Ovary (tissue), 9 donors: ENCODE results near the gene TRIM65. TPM values are rescaled to one million over a fixed set of nuclear protein-coding genes. Genes with fewer than 3 reads are reported as not detected.
A peak's percentile ranks its signal among the peaks of the same experiment; 100 is the strongest.

Experiments used
- DNase-seq, 5 donors: peaks; one replicate each; pipeline ENCODE4 v3.0.0-alpha.2; 2019 to 2020
- H3K27ac ChIP-seq, 2 donors: fragments of 200-600 bp; one replicate each; pipeline versions ENCODE4 v1.5.1 to v1.8.0; 2019 to 2022
- H3K27me3 ChIP-seq: fragments of 200-600 bp; one replicate; pipeline ENCODE4 v1.8.0; 2022
- H3K36me3 ChIP-seq: fragments of 200-600 bp; sonication (generic); one replicate; pipeline ENCODE4 v1.5.1; 2019
- H3K4me1 ChIP-seq: one replicate; pipeline ENCODE4 v1.8.1; 2013; ENCODE audit warnings: mild to moderate bottlenecking, moderate library complexity; ENCODE audit not compliant: insufficient read depth
- H3K4me3 ChIP-seq: fragments of 200-600 bp; sonication (generic); one replicate; pipeline ENCODE4 v1.5.1; 2017
- H3K9me3 ChIP-seq, 2 donors: fragments of 200-600 bp in 1 of 2; sonication (generic) in 1 of 2; one replicate each; pipeline versions ENCODE4 v1.5.1 to v1.8.1; 2013 to 2019; ENCODE audit warnings: mild to moderate bottlenecking in 1 of 2, moderate library complexity in 1 of 2
- EP300 ChIP-seq: sonication (generic); formaldehyde crosslinking; IDR thresholded peaks from one replicate; pipeline ENCODE4 v1.6.1; 2017; ENCODE audit warnings: antibody characterized with exemption
- POLR2A ChIP-seq: fragments of 450-650 bp; IDR thresholded peaks from one replicate; pipeline ENCODE4 v1.6.1; 2017; ENCODE audit warnings: antibody characterized with exemption, mild to moderate bottlenecking, moderate library complexity
- WGBS, 3 donors: extraction: QIAGEN DNeasy Blood & Tissue Kit in 1 of 3; methylation state at CpG; one replicate each; pipeline versions ENCODE4 v1.1.5 to v1.1.7; 2013 to 2017; 5-methylcytosine and 5-hydroxymethylcytosine counted together
- intact Hi-C, 4 donors: fragments of 100-400 bp; cut with DNase I; formaldehyde crosslinking; loops; one replicate each; pipeline versions ENCODE4 v1.11.0 to v1.15.1; 2022 to 2023
- polyA plus RNA-seq, 2 donors: library from polyadenylated mRNA; stranded (reverse); fragments of 200-250 nt in 1 of 2; fragments of 350-450 nt in 1 of 2; fragmentation: Illumina TruSeq in 1 of 2; extraction: RNeasy Lipid Tissue Mini Kit (QIAGEN cat#74804) in 1 of 2; gene quantifications; one replicate each; pipeline ENCODE4 v1.2.3, GENCODE V29; 2013 to 2014
- total RNA-seq, 7 donors: library from RNA; depleted of rRNA in 2 of 7; stranded (reverse); fragments of >200 nt in 2 of 7; fragmentation: NEBNext Ultra II Directional in 3 of 7; extraction: Animal tissue kit (Norgen Biotek cat#: 25700) in 3 of 7; gene quantifications; one replicate each; pipeline versions ENCODE4 v1.1.0 to v1.2.4, GENCODE V29; 2016 to 2023
- TF ChIP-seq, protein P1 (sequence below), 3 donors: fragments of 450-650 bp in 2 of 3; fragments of 200-600 bp in 1 of 3; IDR thresholded peaks; one replicate each; pipeline versions ENCODE4 v1.5.1 to v1.8.0; 2016 to 2022; ENCODE audit warnings: antibody characterized with exemption in 3 of 3, mild to moderate bottlenecking in 1 of 3
- donor health status: DM: no; HTN: no; CAD: no; lungs with moderate emphysema.
- donor health status: DM: no; HTN: no; CAD: no.
- donor health status: Bipolar disorder and iron deficiency.
- donor health status: DM: yes; HTN: yes; CAD: no.
- donor health status: DM: no; HTN: no; CAD: no.
- donor health status: DM: yes; HTN: yes; CAD: no.

Gene TRIM65
- total and polyA plus RNA-seq, 9 donors: 10.4 to 28.0 (median 24.1) TPM

DNA sequence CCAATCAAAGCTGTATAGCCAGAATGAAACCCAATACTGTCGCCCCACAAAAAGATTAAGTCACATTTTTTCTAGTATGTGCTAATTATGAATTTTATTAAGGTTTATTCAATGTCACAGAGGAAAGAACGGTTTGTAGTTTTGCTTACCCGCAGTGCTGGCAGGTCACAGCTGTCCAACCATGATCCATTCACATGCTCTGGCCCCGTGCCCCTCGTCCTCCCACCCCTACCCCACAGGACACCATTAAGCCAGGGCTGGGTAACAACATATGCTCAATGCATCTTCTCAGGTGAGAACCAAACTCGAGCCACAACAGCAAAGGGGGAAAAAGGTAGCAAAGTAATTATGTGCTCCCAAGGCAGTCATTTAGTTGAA, 44.7 kb upstream of the TRIM65 start:
- TF ChIP-seq POLR2A: no peak
- no peak for TF ChIP-seq EP300
- TF ChIP-seq, protein P1, sequence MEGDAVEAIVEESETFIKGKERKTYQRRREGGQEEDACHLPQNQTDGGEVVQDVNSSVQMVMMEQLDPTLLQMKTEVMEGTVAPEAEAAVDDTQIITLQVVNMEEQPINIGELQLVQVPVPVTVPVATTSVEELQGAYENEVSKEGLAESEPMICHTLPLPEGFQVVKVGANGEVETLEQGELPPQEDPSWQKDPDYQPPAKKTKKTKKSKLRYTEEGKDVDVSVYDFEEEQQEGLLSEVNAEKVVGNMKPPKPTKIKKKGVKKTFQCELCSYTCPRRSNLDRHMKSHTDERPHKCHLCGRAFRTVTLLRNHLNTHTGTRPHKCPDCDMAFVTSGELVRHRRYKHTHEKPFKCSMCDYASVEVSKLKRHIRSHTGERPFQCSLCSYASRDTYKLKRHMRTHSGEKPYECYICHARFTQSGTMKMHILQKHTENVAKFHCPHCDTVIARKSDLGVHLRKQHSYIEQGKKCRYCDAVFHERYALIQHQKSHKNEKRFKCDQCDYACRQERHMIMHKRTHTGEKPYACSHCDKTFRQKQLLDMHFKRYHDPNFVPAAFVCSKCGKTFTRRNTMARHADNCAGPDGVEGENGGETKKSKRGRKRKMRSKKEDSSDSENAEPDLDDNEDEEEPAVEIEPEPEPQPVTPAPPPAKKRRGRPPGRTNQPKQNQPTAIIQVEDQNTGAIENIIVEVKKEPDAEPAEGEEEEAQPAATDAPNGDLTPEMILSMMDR (IDR thresholded peaks at IDR 0.05): no peak
- Histone ChIP-seq H3K9me3 (no peaks in the 10 kb centered on the region), H3K27me3 (no peaks in the 10 kb centered on the region), H3K36me3 (no peaks in the 10 kb centered on the region), H3K27ac (no peak overlapping the region), H3K4me1 (no peaks in the 10 kb centered on the region), H3K4me3 (peak overlapping the region; percentile 70)
- intact Hi-C loops: loop anchor here in 1 of 4 donors (5.0 kb wide), 1 partner anchor 36 kb away; the partner anchor contains the start of genes ACOX1 and TEN1
- peak in 1 of 5 donors; percentile 47 for DNase-seq
- WGBS, 3 donors: 14 to 33% (median 22%) methylated on average over 6 of the region's 6 CpGs

DNA sequence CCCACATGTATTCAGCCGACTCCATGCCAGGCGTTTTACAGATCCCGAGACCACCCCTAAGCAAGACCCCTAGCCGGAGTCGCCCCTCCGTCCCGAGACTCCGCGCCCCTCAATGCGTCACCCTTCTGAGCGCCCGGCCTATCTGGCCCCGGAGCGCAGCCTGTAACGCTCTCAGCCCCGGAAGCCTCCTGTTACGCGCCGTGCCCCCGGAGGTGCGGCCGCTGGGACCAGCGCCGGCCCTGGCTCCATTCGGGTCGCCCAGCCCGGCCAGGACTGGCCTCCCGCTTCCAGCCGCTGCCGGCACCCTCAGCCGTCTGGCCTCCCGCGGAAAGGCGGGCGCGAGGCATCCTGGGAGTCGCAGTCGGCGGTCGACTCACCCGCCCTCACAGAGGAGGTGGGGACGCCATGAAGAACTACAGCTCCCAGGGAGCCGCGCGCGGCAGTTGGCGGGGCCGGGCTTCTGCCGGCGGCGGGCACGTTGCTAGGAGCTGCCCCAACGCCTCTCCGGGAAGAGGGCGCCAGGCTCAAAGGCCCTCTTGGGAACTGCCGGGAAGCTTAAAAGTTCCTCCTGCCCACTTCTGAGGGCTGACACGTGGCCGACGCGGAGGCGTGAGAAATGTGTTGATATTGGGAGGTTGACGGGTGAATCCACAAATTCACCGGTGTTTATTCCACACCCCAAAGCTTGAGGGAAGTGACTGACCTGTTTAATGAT, 44.1 kb upstream of the TRIM65 start, which contains the start of gene FBF1:
FBF1 (minus strand) TSS at position 316 of the 715 bp plus-strand sequence. CDS start 2,893 bp downstream, outside the sequence.
- DNase-seq: peak; percentile 89 to 94 (median 91)
- intact Hi-C loops: loop anchor here in 1 of 4 donors (5.0 kb wide), 1 partner anchor 36 kb away; the partner anchor contains the start of genes ACOX1 and TEN1
- Histone ChIP-seq H3K27ac (peak within 1 kb of the TSS in 1 of 2 donors; percentile 54), H3K4me1 (no peaks in the 10 kb centered on the region), H3K9me3 (no peaks in the 10 kb centered on the region), H3K4me3 (peak within 1 kb of the TSS; percentile 70), H3K27me3 (no peaks in the 10 kb centered on the region), H3K36me3 (no peaks in the 10 kb centered on the region)
- WGBS, 3 donors: 0 to 1% (median 0%) methylated on average over 38 to 63 of the region's 63 CpGs
- TF ChIP-seq, protein P1 (IDR thresholded peaks at IDR 0.05): peak in 1 of 3 donors; percentile 17
- TF ChIP-seq EP300: no peak
- peak; percentile 80 for TF ChIP-seq POLR2A

DNA sequence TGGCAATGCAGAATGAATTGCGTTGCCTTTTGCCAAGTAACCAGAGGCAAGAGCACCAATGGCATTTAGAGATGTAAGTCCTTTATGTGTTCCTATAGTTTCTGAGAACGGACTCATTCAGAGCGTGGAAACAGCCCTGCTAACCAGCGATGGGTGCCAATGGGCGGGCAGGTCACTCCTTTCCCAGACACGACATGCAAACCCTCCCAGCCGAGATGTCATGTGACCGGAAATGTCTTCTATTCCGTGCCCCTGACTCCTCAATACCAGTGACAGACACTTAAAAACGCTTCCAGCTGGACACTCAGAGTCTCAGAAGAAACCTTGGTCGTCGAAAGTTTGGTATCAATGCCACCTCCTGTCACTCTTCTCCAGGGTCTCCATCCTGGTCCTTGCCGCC, 40.9 kb upstream of the TRIM65 start:
- H3K27ac ChIP-seq: no peak overlapping the region
- no peaks in the 10 kb centered on the region for H3K9me3 ChIP-seq
- no peaks in the 10 kb centered on the region for H3K4me1 ChIP-seq
- 84 to 90% (median 87%) methylated on average over 13 of the region's 13 CpGs for WGBS, 3 donors
- no peaks in the 10 kb centered on the region for H3K27me3 ChIP-seq
- TF ChIP-seq POLR2A (no peak), EP300 (no peak)
- TF ChIP-seq, protein P1 (IDR thresholded peaks at IDR 0.05): no peak
- DNase-seq: no peak
- intact Hi-C loops: no loop called here
- no peak overlapping the region for H3K4me3 ChIP-seq
- H3K36me3 ChIP-seq: no peaks in the 10 kb centered on the region

DNA sequence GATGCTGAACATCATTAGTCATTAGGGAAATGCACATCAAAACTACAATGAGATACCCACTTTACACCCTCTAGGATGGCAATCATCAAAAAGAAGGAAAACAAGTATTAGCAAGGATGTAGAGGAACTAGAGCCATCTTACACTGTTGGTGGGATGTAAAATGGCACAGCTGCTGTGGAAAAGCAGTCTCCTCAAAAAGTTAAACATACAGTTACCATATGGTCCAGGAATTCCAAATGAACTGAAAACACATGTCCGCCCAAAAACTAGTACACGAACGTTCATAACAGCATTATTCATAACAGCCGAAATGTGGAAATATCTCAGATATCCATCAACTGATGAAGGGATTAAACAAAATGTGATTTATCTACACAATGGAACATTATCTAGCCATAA, 37.1 kb upstream of the TRIM65 start:
- Histone ChIP-seq H3K27me3 (no peaks in the 10 kb centered on the region), H3K4me3 (no peak overlapping the region), H3K4me1 (no peaks in the 10 kb centered on the region), H3K36me3 (no peaks in the 10 kb centered on the region), H3K9me3 (no peaks in the 10 kb centered on the region), H3K27ac (no peak overlapping the region)
- 54 to 70% (median 69%) methylated on average over 4 of the region's 4 CpGs for WGBS, 3 donors
- no peak for DNase-seq
- intact Hi-C loops: no loop called here
- TF ChIP-seq, protein P1 (IDR thresholded peaks at IDR 0.05): no peak
- no peak for TF ChIP-seq EP300
- TF ChIP-seq POLR2A: no peak
